Mesenteric fat pad (tissue), 1 donor: ENCODE data around the gene HEATR3. TPM values are rescaled to one million over a fixed set of nuclear protein-coding genes. Genes with fewer than 3 reads are reported as not detected.

Experiments used
- DNase-seq: peaks from one replicate; pipeline ENCODE4 v3.0.0-alpha.2; 2020; ENCODE audit warnings: low spot score
- total RNA-seq: library from RNA; stranded (reverse); fragmentation: NEBNext Ultra II Directional; extraction: Animal tissue kit (Norgen Biotek cat#: 25700); gene quantifications from one replicate; pipeline ENCODE4 v1.2.1, GENCODE V29; 2021
- donor health status: DM: yes; HTN: yes; CAD: no.

HEATR3 gene
- total RNA-seq, 1 donor from 2014 or later: 22.4 TPM

- DNase-seq: no peak
Observed at GRCh38 chr16:50056226-50056625, 9.5 kb upstream of the HEATR3 start.

- no peak for DNase-seq
Observed at GRCh38 chr16:50058091-50058771, 7.5 kb upstream of the HEATR3 start.

GRCh38 chr16:50059111-50059510 is 6.7 kb upstream of the HEATR3 start:
- DNase-seq: no peak

GRCh38 chr16:50059669-50060068 is 6.1 kb upstream of the HEATR3 start:
- DNase-seq: no peak

GRCh38 chr16:50061326-50061725 is 4.4 kb upstream of the HEATR3 start:
- no peak for DNase-seq

- no peak for DNase-seq
Observed at GRCh38 chr16:50065241-50065623, 538 bp upstream of the HEATR3 start.

- DNase-seq: no peak
Observed at GRCh38 chr16:50066482-50067289, 916 bp downstream of the HEATR3 start.

GRCh38 chr16:50067290-50067853 is 1.6 kb downstream of the HEATR3 start:
- DNase-seq: no peak

GRCh38 chr16:50068550-50068949 is 2.8 kb downstream of the HEATR3 start:
- no peak for DNase-seq

- DNase-seq: no peak
Observed at GRCh38 chr16:50069060-50069459, 3.3 kb downstream of the HEATR3 start.

- no peak for DNase-seq
Observed at GRCh38 chr16:50071075-50071671, 5.4 kb downstream of the HEATR3 start.

GRCh38 chr16:50072730-50073129 is 7.0 kb downstream of the HEATR3 start:
- no peak for DNase-seq

- DNase-seq: no peak
Observed at GRCh38 chr16:50079397-50080140, 13.8 kb downstream of the HEATR3 start.

- DNase-seq: no peak
Observed at GRCh38 chr16:50081428-50082018, 15.8 kb downstream of the HEATR3 start.

- DNase-seq: no peak
Observed at GRCh38 chr16:50083996-50084395, 18.2 kb downstream of the HEATR3 start.

- no peak for DNase-seq
Observed at GRCh38 chr16:50086176-50086575, 20.4 kb downstream of the HEATR3 start.

- DNase-seq: no peak
Observed at GRCh38 chr16:50088302-50088701, 22.5 kb downstream of the HEATR3 start.

- DNase-seq: no peak
Observed at GRCh38 chr16:50092891-50093290, 27.1 kb downstream of the HEATR3 start.

GRCh38 chr16:50093607-50094539 is 28.1 kb downstream of the HEATR3 start:
- no peak for DNase-seq

GRCh38 chr16:50096791-50097190 is 31.0 kb downstream of the HEATR3 start:
- DNase-seq: no peak
